ENCODE data around the gene CCDC57. TPM values are rescaled to one million over a fixed set of nuclear protein-coding genes. Genes with fewer than 3 reads are reported as not detected.

Gene CCDC57
- total and polyA plus RNA-seq, 2 of the 8 experiments (the other 6 are each of a cell fraction or from before 2014, with no cell fraction given): 8.4 to 12.9 TPM

DNA sequence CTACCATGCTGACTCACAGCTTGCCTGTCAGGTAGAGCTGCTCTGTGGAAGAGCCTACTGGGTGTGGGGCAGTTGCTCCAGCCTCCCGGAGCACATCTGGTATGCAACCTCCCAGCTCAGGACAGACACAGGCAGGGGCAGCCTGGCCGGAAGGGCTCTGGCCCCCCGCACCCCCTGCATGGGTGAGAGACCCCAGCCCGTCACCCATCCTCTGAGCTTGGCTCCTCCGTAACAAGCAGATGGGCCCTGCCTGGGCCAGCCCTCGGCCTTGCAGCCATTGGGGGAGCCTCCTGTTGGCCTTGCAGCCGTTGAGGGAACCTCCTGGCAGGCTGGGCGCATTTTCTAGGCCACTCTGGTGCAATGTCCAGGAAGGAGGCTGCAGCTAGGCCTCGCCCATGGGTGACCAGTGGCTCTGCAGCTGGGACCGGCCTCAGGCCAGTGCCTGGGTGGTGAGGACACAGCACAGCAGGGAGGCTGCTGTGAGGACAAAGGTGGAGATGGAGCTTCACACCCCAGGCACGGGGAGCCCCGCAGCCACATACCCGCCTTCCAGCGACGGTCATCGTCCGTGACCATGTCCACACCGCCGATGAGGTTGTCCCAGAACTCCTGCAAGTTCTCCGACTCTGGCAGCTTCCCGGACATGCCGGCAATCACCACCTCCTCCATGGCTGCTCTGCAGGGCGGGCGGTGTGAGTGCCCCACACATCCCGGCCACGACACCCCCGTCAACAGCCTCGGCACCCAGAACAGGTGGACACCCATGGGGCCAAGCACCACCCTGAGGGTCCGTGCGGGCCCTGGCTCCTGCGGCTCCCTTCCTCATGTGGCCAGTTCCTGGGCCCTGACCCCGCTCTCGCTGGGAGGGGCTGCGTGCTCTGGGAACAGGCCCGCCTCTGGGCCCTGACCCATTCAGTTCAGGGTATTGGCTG, 116.6 kb downstream of the CCDC57 start:
- Histone ChIP-seq H3K4me3 (ENCODE audit: extremely low read depth in 1 of 4, insufficient read depth in 2 of 4, low read depth in 3 of 4, low read length in 4 of 4) (peak overlapping the region; percentile 62 to 94 (median 78); a peak in 7 of 8 replicates), H3K27ac (ENCODE audit: low read depth, low read length) (0 out of 2 replicates have a peak overlapping the region, but pooled peaks have one; percentile 30), H4K91ac (replicated peaks; ENCODE audit: insufficient read length, low read length) (no peak overlapping the region), H2AFZ (ENCODE audit: low read length) (no peak overlapping the region), H2BK5ac (ENCODE audit: low read depth, low read length) (peak overlapping the region; percentile 60; the same call in 1 of the 2 replicates), H4K8ac (ENCODE audit: extremely low read depth, insufficient read depth, low read length) (peak overlapping the region; percentile 62), H3K9me3 (ENCODE audit: insufficient read depth in 2 of 2, low read depth in 1 of 2, low read length in 1 of 2) (no peaks in the 10 kb centered on the region), H3K4ac (replicated peaks; ENCODE audit: insufficient read length, low read depth, low read length) (no peak overlapping the region), H2BK120ac (replicated peaks; ENCODE audit: low read depth, low read length) (no peak overlapping the region), H3K23ac (ENCODE audit: insufficient read length) (no peak overlapping the region), H3K79me1 (ENCODE audit: low read depth, low read length) (peaks cover 17% of the 10 kb centered on the region), H2BK12ac (ENCODE audit: low read depth, low read length) (no peak overlapping the region), H3K36me3 (ENCODE audit: control insufficient read depth in 2 of 4, insufficient read depth in 4 of 4, low read length in 3 of 4) (peaks cover 34 to 50% (median 44%) of the 10 kb centered on the region in 4 experiments), H3K4me2 (ENCODE audit: insufficient read depth in 1 of 2, low read depth in 2 of 2, low read length in 2 of 2) (peak overlapping the region; percentile 80 to 85), H3K27me3 (replicated peaks in 1 of 4; ENCODE audit: control insufficient read depth in 3 of 4, extremely low read depth in 1 of 4, insufficient read depth in 3 of 4, low read length in 3 of 4) (no peaks in the 10 kb centered on the region), H3K79me2 (ENCODE audit: control insufficient read depth in 1 of 2, insufficient read depth in 2 of 2, low read length in 2 of 2) (peaks cover 15 to 47% of the 10 kb centered on the region in 2 experiments; a peak in 3 of 4 replicates), H2AK5ac (ENCODE audit: low read depth, low read length) (0 out of 2 replicates have a peak overlapping the region, but pooled peaks have one; percentile 39), H3K9ac (replicated peaks in 1 of 4; ENCODE audit: extremely low read depth in 1 of 4, low read depth in 3 of 4, low read length in 3 of 4) (peak overlapping the region in 2 of 4 experiments; percentile 67 to 70; a peak in 4 of 7 replicates), H3K4me1 (replicated peaks in 1 of 4; ENCODE audit: control insufficient read depth in 3 of 4, insufficient read depth in 4 of 4, low read length in 3 of 4) (peaks cover 0 to 29% (median 21%) of the 10 kb centered on the region in 4 experiments; a peak in 6 of 7 replicates), H3K18ac (ENCODE audit: extremely low read depth, low read length) (no peak overlapping the region), H4K5ac (ENCODE audit: insufficient read length, low read depth, low read length) (no peak overlapping the region), H3K14ac (ENCODE audit: insufficient read length) (no peak overlapping the region), H3K23me2 (ENCODE audit: low read depth, low read length) (peaks cover 14% of the 10 kb centered on the region; the same call in 1 of the 2 replicates), H4K20me1 (replicated peaks in 1 of 2; ENCODE audit: control insufficient read depth in 1 of 2, insufficient read depth in 2 of 2, low read length in 2 of 2) (peaks cover 12 to 47% of the 10 kb centered on the region in 2 experiments), H3K56ac (replicated peaks; ENCODE audit: insufficient read length, low read depth, low read length) (peak overlapping the region; percentile 64), H2BK15ac (ENCODE audit: low read length) (no peak overlapping the region), H2BK20ac (ENCODE audit: low read length) (no peak overlapping the region)
- no peak for FAIRE-seq
- no peak for DNase-seq (ENCODE audit: low read depth in 1 of 2, low spot score in 2 of 2)
- 90% methylated on average over 33 of the region's 35 CpGs; no CpG with 5 or more reads in 1 of the 2 experiments for WGBS, 2 experiments (ENCODE audit: extremely low coverage in 1 of 2, insufficient coverage in 1 of 2, insufficient read length in 1 of 2, insufficient replicate concordance in 2 of 2, low coverage in 1 of 2, low lambda C conversion rate in 2 of 2, missing lambda C conversion rate in 1 of 2)
- CTCF ChIA-PET (ENCODE audit: partially characterized antibody): interaction anchor here (0.6 to 1.6 kb wide), 10 partner anchors 9 to 146 kb away, joined by 3 to 6 read pairs (median 4); no protein-coding TSS in a partner anchor
- POLR2A ChIA-PET (ENCODE audit: partially characterized antibody): interaction anchor here (0.7 to 4.2 kb wide), 19 partner anchors 8 to 139 kb away, joined by 3 to 21 read pairs (median 5); partner anchors contain the start of genes DUS1L, GPS1 and RFNG
- TF ChIP-seq ATF3 (IDR thresholded peaks at IDR 0.05; ENCODE audit: insufficient read depth, low read depth, low read length): no peak
- TF ChIP-seq EZH2 (IDR thresholded peaks at IDR 0.05; ENCODE audit: low read depth, low read length, severe bottlenecking): no peak
- TF ChIP-seq RXRA (IDR thresholded peaks at IDR 0.05; ENCODE audit: insufficient read depth, low read depth, low read length): no peak
- TF ChIP-seq BACH1 (IDR thresholded peaks at IDR 0.05; ENCODE audit: low read length): no peak
- no peak for TF ChIP-seq KDM5A (IDR thresholded peaks at IDR 0.05; ENCODE audit: low read length)
- peak; percentile 27; the same call in 1 of the 2 replicates for TF ChIP-seq POLR2AphosphoS5 (IDR thresholded peaks at IDR 0.05; ENCODE audit: low read depth, low read length)
- no peak for TF ChIP-seq PHF8 (conservative IDR thresholded peaks at IDR 0.05; ENCODE audit: low read depth, low read length)
- no peak for TF ChIP-seq KDM4A (IDR thresholded peaks at IDR 0.05; ENCODE audit: low read depth, low read length, severe bottlenecking)
